GM12878 (cell line): ENCODE data around the gene TMEM235.

Experiments
- CBX3 ChIP-seq: fragments of 200-600 bp; sonication (generic); IDR thresholded peaks from 2 replicates; pipeline ENCODE4 v1.6.1; 2016; ENCODE audit warnings: low read depth, borderline replicate concordance
- CTCF ChIP-seq, 3 experiments: IDR thresholded peaks in 2 of 3; conservative IDR thresholded peaks in 1 of 3; 2 replicates each; pipeline ENCODE4 v1.5.1; 2011; ENCODE audit warnings: low read depth in 3 of 3, low read length in 3 of 3, mild to moderate bottlenecking in 3 of 3, control low read depth in 2 of 3, moderate library complexity in 2 of 3, inconsistent platforms in 1 of 3, mixed read lengths in 1 of 3; ENCODE audit not compliant: control insufficient read depth in 2 of 3, insufficient read depth in 1 of 3; ENCODE audit errors: extremely low read depth in 1 of 3
- GABPA ChIP-seq: IDR thresholded peaks from 2 replicates; pipeline ENCODE4 v1.6.1; 2014; ENCODE audit warnings: antibody characterized with exemption, low read depth, mild to moderate bottlenecking, inconsistent platforms
- MAX ChIP-seq: IDR thresholded peaks from 2 replicates; pipeline ENCODE4 v1.6.1; 2012; ENCODE audit warnings: low read depth, low read length, improper control_type of control experiment
- ZNF274 ChIP-seq: IDR thresholded peaks from one replicate; pipeline ENCODE4 v1.8.0; 2011; ENCODE audit not compliant: insufficient read length, insufficient read depth

GRCh38 chr17:78239489-78239931 is 8.1 kb downstream of the TMEM235 start:
- TF ChIP-seq MAX, result no peak
- no peak for TF ChIP-seq GABPA
- no peak for TF ChIP-seq CBX3
- TF ChIP-seq CTCF (IDR thresholded peaks at IDR 0.05 in 2 of 3, conservative IDR thresholded peaks at IDR 0.05 in 1 of 3; ENCODE audit: control insufficient read depth in 2 of 3, extremely low read depth in 1 of 3, insufficient read depth in 1 of 3, low read depth in 3 of 3, low read length in 3 of 3), result no peak
- no peak for TF ChIP-seq ZNF274
